GM12878 (cell line): ENCODE data around the gene DIP2C. TPM values are rescaled to one million over a fixed set of nuclear protein-coding genes. Genes with fewer than 3 reads are reported as not detected.

Experiments
- ATAC-seq: fragments of 200-7000 bp; cut with Tn5 transposase; 3 replicates; pipeline ENCODE4 v1.9.1; 2020; ENCODE audit warnings: mild to moderate bottlenecking, moderate library complexity
- BruUV-seq: library from RNA; stranded (reverse); fragments of 400-500 nt; replicated peaks from 2 replicates; lab custom pipeline; 2021; lab: Mats Ljungman, UMichigan
- CTCF ChIA-PET: fragments of 300-600 bp; sonication (Branson Sonifier 250); formaldehyde crosslinking; extraction: SDS; loops from one replicate; lab custom pipeline; 2021; ENCODE audit warnings: inconsistent platforms; lab: Yijun Ruan, JAX
- POLR2A ChIA-PET: fragments of 350-600 bp; formaldehyde crosslinking; extraction: SDS; loops from one replicate; lab custom pipeline; 2021; ENCODE audit warnings: inconsistent platforms; lab: Charles Lee
- RAD21 ChIA-PET: fragments of 300-600 bp; sonication (Branson Sonifier 250); formaldehyde crosslinking; loops from one replicate; lab custom pipeline; 2023; ENCODE audit warnings: antibody characterized with exemption; ENCODE audit not compliant: unreplicated experiment; lab: Charles Lee
- SMC1A ChIA-PET: fragments of 300-600 bp; sonication (Branson Sonifier 250); formaldehyde crosslinking; loops from one replicate; lab custom pipeline; 2023; ENCODE audit not compliant: unreplicated experiment, uncharacterized antibody; lab: Charles Lee
- DNase-seq: peaks from one replicate; pipeline ENCODE4 v3.0.0-alpha.2; 2011; ENCODE audit warnings: low read depth, low spot score
- FAIRE-seq: peaks from 3 replicates; lab custom pipeline; 2011; peaks lifted over from hg19 to GRCh38; lab: Jason Lieb, UNC
- H2AFZ ChIP-seq: 2 replicates; pipeline ENCODE4 v1.6.0; 2011; ENCODE audit warnings: low read depth, low read length, control low read depth; ENCODE audit not compliant: control insufficient read depth
- H3K27ac ChIP-seq: 2 replicates; pipeline ENCODE4 v1.5.1; 2011; ENCODE audit warnings: control low read depth; ENCODE audit not compliant: control insufficient read depth, insufficient read depth
- H3K27me3 ChIP-seq, 2 experiments: replicated peaks in 1 of 2; 2 replicates each; pipeline versions ENCODE4 v1.6.0 to v1.6.1; 2011; ENCODE audit warnings: low read length in 1 of 2; ENCODE audit not compliant: control insufficient read depth in 2 of 2, insufficient read depth in 2 of 2
- H3K36me3 ChIP-seq, 2 experiments: 2 replicates each; pipeline ENCODE4 v1.5.1; 2011; ENCODE audit warnings: low read length in 1 of 2; ENCODE audit not compliant: control insufficient read depth in 2 of 2, insufficient read depth in 2 of 2
- H3K4me1 ChIP-seq: 2 replicates; pipeline ENCODE4 v1.6.1; 2011; ENCODE audit warnings: mild to moderate bottlenecking, low read length, moderate library complexity, mixed read lengths; ENCODE audit not compliant: control insufficient read depth, insufficient read depth
- H3K4me2 ChIP-seq: 2 replicates; pipeline ENCODE4 v1.6.0; 2011; ENCODE audit warnings: control low read depth; ENCODE audit not compliant: control insufficient read depth, insufficient read depth
- H3K4me3 ChIP-seq: fragments of 200-600 bp; sonication (generic); 2 replicates; pipeline ENCODE4 v1.5.1; 2016
- H3K79me2 ChIP-seq: 2 replicates; pipeline ENCODE4 v1.6.0; 2011; ENCODE audit warnings: low read length; ENCODE audit not compliant: control insufficient read depth, insufficient read depth
- H3K9ac ChIP-seq: 2 replicates; pipeline ENCODE4 v1.8.0; 2011; ENCODE audit warnings: low read length, control low read depth, mixed read lengths; ENCODE audit not compliant: control insufficient read depth, insufficient read depth
- H3K9me3 ChIP-seq: replicated peaks from 3 replicates; pipeline ENCODE4 v1.5.1; 2011; ENCODE audit warnings: mild to moderate bottlenecking, low read length; ENCODE audit not compliant: control insufficient read depth, insufficient read depth
- H4K20me1 ChIP-seq: 2 replicates; pipeline ENCODE4 v1.6.0; 2011; ENCODE audit not compliant: control insufficient read depth, insufficient read depth
- ATF2 ChIP-seq: IDR thresholded peaks from 2 replicates; pipeline ENCODE4 v1.6.1; 2012; ENCODE audit warnings: low read length, inconsistent platforms
- ATF3 ChIP-seq: IDR thresholded peaks from 2 replicates; pipeline ENCODE4 v1.6.1; 2011; ENCODE audit warnings: low read depth, mild to moderate bottlenecking, low read length, moderate library complexity, borderline replicate concordance; ENCODE audit errors: extremely low read depth
- FOXK2 ChIP-seq: fragments of 450-650 bp; IDR thresholded peaks from 2 replicates; pipeline ENCODE4 v1.6.1; 2017; ENCODE audit warnings: mild to moderate bottlenecking, moderate library complexity
- IRF4 ChIP-seq: IDR thresholded peaks from 2 replicates; pipeline ENCODE4 v1.6.1; 2011; ENCODE audit warnings: low read depth, low read length
- NFXL1 ChIP-seq: fragments of 450-650 bp; IDR thresholded peaks from 2 replicates; pipeline ENCODE4 v1.6.1; 2017; ENCODE audit warnings: antibody characterized with exemption, mild to moderate bottlenecking, borderline replicate concordance
- POLR2A ChIP-seq: IDR thresholded peaks from 2 replicates; pipeline ENCODE4 v1.6.1; 2011; ENCODE audit warnings: low read depth, mild to moderate bottlenecking, low read length
- SKIL ChIP-seq: fragments of 450-650 bp; IDR thresholded peaks from 2 replicates; pipeline ENCODE4 v1.6.1; 2017; ENCODE audit warnings: mild to moderate bottlenecking, low read depth, inconsistent platforms; ENCODE audit not compliant: poor library complexity, severe bottlenecking
- STAT1 ChIP-seq: fragments of 450-650 bp; conservative IDR thresholded peaks from 2 replicates; pipeline ENCODE4 v1.6.1; 2014; ENCODE audit warnings: antibody characterized with exemption, mild to moderate bottlenecking
- SUZ12 ChIP-seq: fragments of 200-600 bp; sonication (generic); IDR thresholded peaks from one replicate; pipeline ENCODE4 v1.6.1; 2018; ENCODE audit warnings: antibody characterized with exemption, mild to moderate bottlenecking; ENCODE audit not compliant: unreplicated experiment
- WRNIP1 ChIP-seq: IDR thresholded peaks from 2 replicates; pipeline ENCODE4 v1.6.1; 2011; ENCODE audit warnings: low read depth, low read length, improper control_type of control experiment, borderline replicate concordance
- ZNF622 ChIP-seq: fragments of 450-650 bp; IDR thresholded peaks from 2 replicates; pipeline ENCODE4 v1.6.1; 2017; ENCODE audit warnings: mild to moderate bottlenecking, inconsistent platforms
- ZNF687 ChIP-seq: fragments of 450-650 bp; IDR thresholded peaks from 2 replicates; pipeline ENCODE4 v1.6.1; 2017; ENCODE audit warnings: mild to moderate bottlenecking, moderate library complexity
- ZSCAN29 ChIP-seq: fragments of 450-650 bp; IDR thresholded peaks from 2 replicates; pipeline ENCODE4 v1.6.1; 2017; ENCODE audit warnings: mild to moderate bottlenecking, moderate library complexity
- WGBS: methylation state at CpG from one replicate; pipeline ENCODE4 v1.1.6; 2016; ENCODE audit warnings: low lambda C conversion rate; ENCODE audit not compliant: insufficient replicate concordance, insufficient coverage; ENCODE audit errors: missing lambda C conversion rate; 5-methylcytosine and 5-hydroxymethylcytosine counted together
- in situ Hi-C: fragments of 300-500 bp; cut with MboI; formaldehyde crosslinking; loops from 9 replicates; pipeline ENCODE4 v1.14.3; 2018; ENCODE audit warnings: mixed read lengths
- intact Hi-C: fragments of 100-400 bp; cut with micrococcal nuclease; formaldehyde crosslinking; loops from one replicate; pipeline ENCODE4 v1.14.2; 2022; ENCODE audit not compliant: unreplicated experiment
- polyA plus RNA-seq, 11 experiments: library from polyadenylated mRNA; depleted of rRNA in 4 of 11; unstranded in 6 of 11; stranded (reverse) in 5 of 11; fragments of >200 nt; fragmentation: Nextera tagmentation in 4 of 11; fragmentation: Illumina TruSeq in 1 of 11; extraction: Ambion mirVana in 4 of 11; extraction: Trizol in 1 of 11; gene quantifications; 1 replicate in 1 of 11; 2 replicates in 10 of 11; pipeline versions ENCODE4 v1.2.1 to v1.2.3, GENCODE V29; 2011 to 2016; ENCODE audit warnings: inconsistent platforms in 2 of 11, missing spikeins in 2 of 11, low read depth in 1 of 11
- total RNA-seq, 4 experiments: library from RNA; depleted of rRNA in 3 of 4; stranded (reverse); fragments of >200 nt in 3 of 4; fragmentation: Illumina TruSeq in 1 of 4; extraction: Trizol in 1 of 4; gene quantifications; 2 replicates each; pipeline versions ENCODE4 v1.2.1 to v1.2.3, GENCODE V29; 2013 to 2021

Gene DIP2C
- total and polyA plus RNA-seq, 10 of the 15 experiments (the other 5 are each of a cell fraction or from before 2014, with no cell fraction given), result 0.01 to 0.10 (median 0.06) TPM

GRCh38 chr10:374354-374753 lies 315.1 kb downstream of the DIP2C start:
- Histone ChIP-seq H3K4me3 (no peak overlapping the region), H3K4me2 (no peak overlapping the region), H3K79me2 (no peaks in the 10 kb centered on the region), H3K36me3 (no peaks in the 10 kb centered on the region), H3K4me1 (no peaks in the 10 kb centered on the region), H3K27me3 (no peaks in the 10 kb centered on the region; a peak in 1 of 4 replicates), H3K9ac (no peak overlapping the region), H4K20me1 (no peaks in the 10 kb centered on the region), H3K9me3 (no peaks in the 10 kb centered on the region), H2AFZ (no peak overlapping the region), H3K27ac (no peak overlapping the region)
- ChIA-PET CTCF (no interaction called here), RAD21 (no interaction called here), SMC1A (no interaction called here), POLR2A (no interaction called here)
- ATAC-seq, result no peak
- 81% methylated on average over 3 of the region's 3 CpGs for WGBS
- intact Hi-C loops, result no loop called here
- no TSS peak for BruUV-seq
- in situ Hi-C loops, result no loop called here
- TF ChIP-seq POLR2A, result no peak
- TF ChIP-seq IRF4, result no peak
- TF ChIP-seq FOXK2, result no peak
- no peak for TF ChIP-seq ZNF622
- no peak for TF ChIP-seq ZSCAN29
- no peak for TF ChIP-seq STAT1
- TF ChIP-seq ZNF687, result no peak
- no peak for TF ChIP-seq SUZ12
- TF ChIP-seq ATF3, result no peak
- TF ChIP-seq SKIL, result no peak
- no peak for TF ChIP-seq WRNIP1
- no peak for TF ChIP-seq NFXL1
- TF ChIP-seq ATF2, result no peak
- FAIRE-seq, result no peak
- DNase-seq, result no peak
